Hepatocyte (in vitro differentiated cells): ENCODE results near the gene SMNDC1.

Source experiments
- EZH2phosphoT487 ChIP-seq: fragments of 200-600 bp; sonication (generic); IDR thresholded peaks from one replicate; pipeline ENCODE4 v1.6.1; 2018; ENCODE audit warnings: antibody characterized with exemption, mild to moderate bottlenecking, low read depth, moderate library complexity; ENCODE audit not compliant: unreplicated experiment, severe bottlenecking
- TF ChIP-seq, protein P1 (sequence below): fragments of 200-600 bp; sonication (generic); IDR thresholded peaks from 2 replicates; pipeline ENCODE4 v1.5.1; 2016; ENCODE audit warnings: antibody characterized with exemption, mild to moderate bottlenecking; ENCODE audit not compliant: poor library complexity

GRCh38 chr10:110313674-110314073 lies 9.0 kb upstream of the SMNDC1 start:
- TF ChIP-seq, protein P1, sequence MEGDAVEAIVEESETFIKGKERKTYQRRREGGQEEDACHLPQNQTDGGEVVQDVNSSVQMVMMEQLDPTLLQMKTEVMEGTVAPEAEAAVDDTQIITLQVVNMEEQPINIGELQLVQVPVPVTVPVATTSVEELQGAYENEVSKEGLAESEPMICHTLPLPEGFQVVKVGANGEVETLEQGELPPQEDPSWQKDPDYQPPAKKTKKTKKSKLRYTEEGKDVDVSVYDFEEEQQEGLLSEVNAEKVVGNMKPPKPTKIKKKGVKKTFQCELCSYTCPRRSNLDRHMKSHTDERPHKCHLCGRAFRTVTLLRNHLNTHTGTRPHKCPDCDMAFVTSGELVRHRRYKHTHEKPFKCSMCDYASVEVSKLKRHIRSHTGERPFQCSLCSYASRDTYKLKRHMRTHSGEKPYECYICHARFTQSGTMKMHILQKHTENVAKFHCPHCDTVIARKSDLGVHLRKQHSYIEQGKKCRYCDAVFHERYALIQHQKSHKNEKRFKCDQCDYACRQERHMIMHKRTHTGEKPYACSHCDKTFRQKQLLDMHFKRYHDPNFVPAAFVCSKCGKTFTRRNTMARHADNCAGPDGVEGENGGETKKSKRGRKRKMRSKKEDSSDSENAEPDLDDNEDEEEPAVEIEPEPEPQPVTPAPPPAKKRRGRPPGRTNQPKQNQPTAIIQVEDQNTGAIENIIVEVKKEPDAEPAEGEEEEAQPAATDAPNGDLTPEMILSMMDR: no peak
- TF ChIP-seq EZH2phosphoT487: no peak
